ENCODE results near the gene LRCH4. TPM values are rescaled to one million over a fixed set of nuclear protein-coding genes. Genes with fewer than 3 reads are reported as not detected.
A peak's percentile ranks its signal among the peaks of the same experiment; 100 is the strongest.

LRCH4 gene
- total RNA-seq, 4 donors from 2014 or later = 36.2 to 53.2 (median 44.0) TPM

DNA sequence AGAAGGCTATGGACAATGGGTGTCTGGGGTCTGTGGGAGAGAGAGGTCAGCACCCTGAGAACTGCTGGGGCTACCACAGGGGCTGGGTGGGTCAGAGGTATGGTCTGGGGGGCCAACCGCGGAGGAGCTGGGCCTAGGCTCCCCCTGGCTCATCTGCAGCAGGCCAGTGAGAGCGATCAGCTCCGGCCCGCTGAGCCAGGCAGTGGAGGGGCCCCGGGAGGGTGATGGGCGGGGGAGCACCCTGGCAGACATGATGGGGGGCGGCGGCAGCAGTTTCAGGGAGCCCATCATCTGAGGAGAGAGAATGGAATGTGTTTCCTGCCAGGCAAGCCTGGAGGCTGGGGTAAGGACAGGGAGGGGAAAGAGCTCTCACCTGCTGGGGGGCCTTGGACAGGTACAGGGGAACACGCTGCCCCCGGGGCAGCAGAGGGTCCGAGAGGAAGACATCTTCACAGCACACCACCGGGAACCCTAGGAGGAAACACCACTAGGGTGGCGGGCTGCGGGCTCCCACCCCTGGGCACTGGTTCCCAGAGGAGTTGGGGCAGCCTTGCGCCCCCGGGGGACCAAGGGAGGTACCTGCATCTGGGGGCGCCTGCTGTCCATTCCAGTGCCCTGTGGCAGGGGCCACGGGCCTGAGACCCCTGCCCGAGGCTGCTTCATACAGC, 13.5 kb downstream of the LRCH4 start:
- intact Hi-C loops (cut with DNase I) = no loop called here
- Histone ChIP-seq H3K4me3 (no peak overlapping the region), H3K9me3 (no peaks in the 10 kb centered on the region), H3K4me1 (peaks cover 13 to 36% (median 21%) of the 10 kb centered on the region in 4 donors), H3K27me3 (peaks cover 0 to 60% (median 1%) of the 10 kb centered on the region in 4 donors), H3K27ac (replicated peaks in 1 of 4) (no peak overlapping the region), H3K36me3 (peaks cover 28 to 48% (median 40%) of the 10 kb centered on the region in 4 donors)
- TF ChIP-seq POLR2A (IDR thresholded peaks at IDR 0.05; ENCODE audit: low read depth) = no peak
- no peak for TF ChIP-seq EP300 (IDR thresholded peaks at IDR 0.05)
- TF ChIP-seq, protein P1, sequence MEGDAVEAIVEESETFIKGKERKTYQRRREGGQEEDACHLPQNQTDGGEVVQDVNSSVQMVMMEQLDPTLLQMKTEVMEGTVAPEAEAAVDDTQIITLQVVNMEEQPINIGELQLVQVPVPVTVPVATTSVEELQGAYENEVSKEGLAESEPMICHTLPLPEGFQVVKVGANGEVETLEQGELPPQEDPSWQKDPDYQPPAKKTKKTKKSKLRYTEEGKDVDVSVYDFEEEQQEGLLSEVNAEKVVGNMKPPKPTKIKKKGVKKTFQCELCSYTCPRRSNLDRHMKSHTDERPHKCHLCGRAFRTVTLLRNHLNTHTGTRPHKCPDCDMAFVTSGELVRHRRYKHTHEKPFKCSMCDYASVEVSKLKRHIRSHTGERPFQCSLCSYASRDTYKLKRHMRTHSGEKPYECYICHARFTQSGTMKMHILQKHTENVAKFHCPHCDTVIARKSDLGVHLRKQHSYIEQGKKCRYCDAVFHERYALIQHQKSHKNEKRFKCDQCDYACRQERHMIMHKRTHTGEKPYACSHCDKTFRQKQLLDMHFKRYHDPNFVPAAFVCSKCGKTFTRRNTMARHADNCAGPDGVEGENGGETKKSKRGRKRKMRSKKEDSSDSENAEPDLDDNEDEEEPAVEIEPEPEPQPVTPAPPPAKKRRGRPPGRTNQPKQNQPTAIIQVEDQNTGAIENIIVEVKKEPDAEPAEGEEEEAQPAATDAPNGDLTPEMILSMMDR (IDR thresholded peaks at IDR 0.05) = no peak
- TF ChIP-seq POLR2AphosphoS5 (IDR thresholded peaks at IDR 0.05) = no peak
- WGBS = 82% methylated on average over 10 of the region's 20 CpGs
- no peak for DNase-seq (ENCODE audit: extremely low spot score)

GRCh38 chr7:100571829-100572116, 14.2 kb downstream of the LRCH4 start:
- TF ChIP-seq POLR2A (IDR thresholded peaks at IDR 0.05; ENCODE audit: low read depth) (no peak), POLR2AphosphoS5 (IDR thresholded peaks at IDR 0.05) (no peak), EP300 (IDR thresholded peaks at IDR 0.05) (no peak)
- TF ChIP-seq, protein P1 (IDR thresholded peaks at IDR 0.05) = no peak
- peaks cover 13 to 37% (median 21%) of the 10 kb centered on the region in 4 donors for H3K4me1 ChIP-seq
- H3K4me3 ChIP-seq = no peak overlapping the region
- H3K27me3 ChIP-seq = peaks cover 0 to 54% (median 1%) of the 10 kb centered on the region in 4 donors
- intact Hi-C loops (cut with DNase I) = no loop called here
- no peak for DNase-seq (ENCODE audit: extremely low spot score)
- 93% methylated on average over 2 of the region's 2 CpGs for WGBS
- H3K36me3 ChIP-seq = peaks cover 22 to 42% (median 34%) of the 10 kb centered on the region in 4 donors
- no peaks in the 10 kb centered on the region for H3K9me3 ChIP-seq
- no peak overlapping the region for H3K27ac ChIP-seq (replicated peaks in 1 of 4)

DNA sequence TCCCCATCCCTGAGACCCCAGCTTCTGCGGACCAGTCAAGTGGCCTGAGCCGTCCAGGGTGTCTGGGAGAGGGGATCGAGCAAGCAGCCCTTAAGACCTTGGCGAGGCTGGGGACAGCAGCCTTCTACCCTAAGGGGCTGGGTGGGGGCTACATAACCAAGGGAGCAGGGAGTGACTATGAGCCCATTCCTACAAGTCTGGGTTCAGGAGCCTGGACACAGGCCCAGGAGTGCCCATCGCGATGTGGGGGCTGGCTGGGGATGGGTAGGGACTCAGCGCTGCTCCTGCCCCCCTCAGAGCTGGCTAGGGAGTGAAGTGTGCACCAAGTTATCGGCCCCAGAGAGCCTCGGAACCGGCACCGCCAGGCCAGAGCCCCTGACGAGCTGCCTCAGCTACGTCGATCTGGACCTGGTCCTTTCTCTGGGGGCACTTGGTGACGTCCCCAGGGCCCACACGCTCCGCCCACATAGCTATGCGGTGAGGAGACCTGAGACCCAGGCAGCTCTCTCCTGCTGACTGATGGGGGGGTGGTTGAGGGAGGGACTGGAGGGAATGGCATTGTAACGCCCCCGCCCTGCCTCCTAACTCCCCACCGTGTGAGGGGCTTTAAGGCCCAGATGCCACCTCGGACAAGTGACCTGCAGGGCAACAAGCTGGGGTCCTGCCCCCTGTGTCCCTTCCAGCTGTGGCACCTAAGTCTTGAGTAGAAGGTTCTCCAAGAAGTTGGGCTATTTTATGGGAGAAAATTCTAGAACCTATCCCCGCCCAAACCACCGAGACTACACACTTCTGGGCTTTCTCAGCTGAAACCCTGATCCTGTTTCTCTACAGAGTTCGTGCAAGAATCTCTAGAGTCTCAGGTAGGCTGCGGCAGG, 14.7 kb downstream of the LRCH4 start:
- TF ChIP-seq, protein P1 (IDR thresholded peaks at IDR 0.05) = no peak
- TF ChIP-seq EP300 (IDR thresholded peaks at IDR 0.05) = no peak
- TF ChIP-seq POLR2A (IDR thresholded peaks at IDR 0.05; ENCODE audit: low read depth) = no peak
- TF ChIP-seq POLR2AphosphoS5 (IDR thresholded peaks at IDR 0.05) = no peak
- WGBS = 79% methylated on average over 22 of the region's 26 CpGs
- no peak overlapping the region for H3K4me3 ChIP-seq
- H3K27ac ChIP-seq (replicated peaks in 1 of 4) = no peak overlapping the region
- no peaks in the 10 kb centered on the region for H3K9me3 ChIP-seq
- DNase-seq (ENCODE audit: extremely low spot score) = no peak
- H3K27me3 ChIP-seq = peaks cover 0 to 53% (median 1%) of the 10 kb centered on the region in 4 donors
- peaks cover 13 to 37% (median 21%) of the 10 kb centered on the region in 4 donors for H3K4me1 ChIP-seq
- intact Hi-C loops (cut with DNase I) = no loop called here
- H3K36me3 ChIP-seq = peaks cover 16 to 36% (median 30%) of the 10 kb centered on the region in 4 donors

DNA sequence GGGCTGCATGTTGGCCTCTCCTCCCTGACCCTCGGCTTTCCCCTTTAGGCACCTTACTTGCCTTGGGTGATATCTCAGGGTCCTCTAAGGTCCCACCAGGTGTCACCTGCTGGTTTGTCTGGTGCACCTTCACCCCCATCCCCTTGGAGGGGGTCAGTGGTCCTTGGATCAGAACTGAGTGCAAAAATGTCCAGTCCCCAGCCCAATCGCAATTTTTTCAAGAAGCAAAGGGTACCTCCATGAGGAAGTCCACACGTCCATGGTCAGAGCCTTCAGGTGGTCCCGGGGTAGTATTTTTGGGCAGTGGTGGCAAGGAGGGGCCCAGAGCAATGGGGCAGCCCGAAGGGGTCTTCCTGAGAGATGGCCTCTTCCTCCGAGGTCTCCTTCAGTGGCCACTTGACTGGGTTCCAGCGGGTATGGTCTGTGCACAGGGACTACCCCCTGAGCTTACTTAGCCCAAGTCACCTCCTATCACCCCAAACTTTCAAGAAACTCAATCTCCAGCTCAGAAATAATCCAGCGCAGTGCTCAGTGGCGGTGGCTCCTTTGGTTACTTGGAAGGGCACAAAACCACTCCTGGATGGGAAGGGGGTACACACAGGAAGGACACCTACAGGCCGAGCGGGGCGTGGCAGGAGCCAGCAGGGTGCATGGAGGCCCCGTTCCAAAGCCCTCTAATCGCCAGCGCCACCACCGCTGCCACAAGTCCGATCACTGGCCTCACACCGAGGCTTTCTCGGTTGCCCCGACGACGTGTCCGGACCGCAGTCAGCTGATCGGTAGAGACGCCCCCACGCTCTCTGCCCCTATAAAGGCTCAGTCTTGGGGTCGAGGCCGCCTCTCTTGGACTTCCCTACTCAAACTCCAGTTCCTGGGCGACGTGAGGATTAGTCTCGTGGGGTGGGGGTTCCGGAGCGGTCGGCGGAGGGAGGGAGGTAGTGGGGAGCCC, 16.8 kb downstream of the LRCH4 start:
- Histone ChIP-seq H3K27ac (replicated peaks in 1 of 4) (peak overlapping the region in 3 of 4 donors; percentile 30 to 39 (median 38)), H3K27me3 (peaks cover 0 to 40% (median 1%) of the 10 kb centered on the region in 4 donors), H3K36me3 (peaks cover 4 to 35% (median 19%) of the 10 kb centered on the region in 4 donors), H3K4me3 (peak overlapping the region; percentile 39 to 57 (median 44)), H3K4me1 (peaks cover 13 to 38% (median 22%) of the 10 kb centered on the region in 4 donors), H3K9me3 (no peaks in the 10 kb centered on the region)
- intact Hi-C loops (cut with DNase I) = no loop called here
- DNase-seq (ENCODE audit: extremely low spot score) = no peak
- 37% methylated on average over 18 of the region's 36 CpGs for WGBS
- TF ChIP-seq POLR2AphosphoS5 (IDR thresholded peaks at IDR 0.05) (peak in 1 of 2 donors; percentile 10), EP300 (IDR thresholded peaks at IDR 0.05) (no peak)
- TF ChIP-seq, protein P1 (IDR thresholded peaks at IDR 0.05) = peak; percentile 22 to 46 (median 34)

Measured in esophagus muscularis mucosa (tissue), 4 donors.